Uterus (tissue), 2 donors: ENCODE data around the gene TSHZ2.

Experiments used
- CTCF ChIP-seq, 4 experiments: fragments of 200-600 bp in 2 of 4; fragments of 450-650 bp in 2 of 4; sonication (generic) in 2 of 4; IDR thresholded peaks; one replicate each; pipeline ENCODE4 v1.5.1; 2016 to 2019; ENCODE audit warnings: antibody characterized with exemption in 4 of 4, mild to moderate bottlenecking in 2 of 4, moderate library complexity in 1 of 4
- POLR2A ChIP-seq, 2 donors: fragments of 450-650 bp; IDR thresholded peaks; one replicate each; pipeline ENCODE4 v1.6.1; 2016; ENCODE audit warnings: antibody characterized with exemption in 2 of 2, mild to moderate bottlenecking in 1 of 2, moderate library complexity in 1 of 2

- no peak for TF ChIP-seq CTCF (IDR thresholded peaks at IDR 0.05)
- TF ChIP-seq POLR2A (IDR thresholded peaks at IDR 0.05): no peak
These were observed 150.7 kb downstream of the TSHZ2 start for GRCh38 chr20:53122853-53123252.
